GM10266 (cell line): Measurements from ENCODE around the gene NGFR.
A peak's percentile ranks its signal among the peaks of the same experiment; 100 is the strongest.

Experiments used
- DNase-seq: peaks from one replicate; pipeline ENCODE4 v3.0.0; 2012; ENCODE audit errors: extremely low spot score
- CTCF ChIP-seq: IDR thresholded peaks from 2 replicates; pipeline ENCODE4 v1.5.1; 2012; ENCODE audit warnings: mild to moderate bottlenecking, low read depth; ENCODE audit not compliant: control insufficient read depth, insufficient read depth; ENCODE audit errors: missing control alignments

NGFR gene

GRCh38 chr17:49505854-49506253 lies 10.8 kb downstream of the NGFR start:
- no peak for DNase-seq
- no peak for TF ChIP-seq CTCF

- DNase-seq = no peak
- no peak for TF ChIP-seq CTCF
Observed at GRCh38 chr17:49506282-49506681, 11.2 kb downstream of the NGFR start.

GRCh38 chr17:49508061-49508865 lies 13.2 kb downstream of the NGFR start:
- no peak for DNase-seq
- no peak for TF ChIP-seq CTCF

- no peak for TF ChIP-seq CTCF
- DNase-seq = no peak
Observed at GRCh38 chr17:49508866-49509587, 13.9 kb downstream of the NGFR start.

- DNase-seq = no peak
- no peak for TF ChIP-seq CTCF
Observed at GRCh38 chr17:49509588-49509917, 14.5 kb downstream of the NGFR start.

GRCh38 chr17:49510059-49510719 lies 15.1 kb downstream of the NGFR start:
- DNase-seq = peak; percentile 15
- TF ChIP-seq CTCF = no peak
